ENCODE data around the gene RASD1.

DNA sequence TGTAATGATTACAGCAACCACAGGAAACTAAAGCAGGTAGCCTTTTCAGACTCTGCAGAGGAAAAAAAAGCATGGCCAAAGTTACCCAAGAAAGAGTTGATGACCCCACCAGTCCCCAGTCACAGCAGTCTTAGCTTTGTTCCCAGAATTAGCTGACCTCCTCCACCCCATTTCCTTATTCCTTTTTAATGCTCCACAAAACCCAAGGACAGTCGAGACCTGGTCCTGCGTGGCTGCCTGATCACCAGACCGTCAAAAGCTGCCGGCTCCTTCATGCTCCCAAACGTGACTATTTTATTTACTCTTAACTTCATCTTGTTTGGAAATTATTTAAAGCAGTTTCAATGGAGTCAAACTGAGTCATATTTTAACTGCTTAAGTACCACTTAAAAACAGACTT is 48.1 kb downstream of the RASD1 start:
- TF ChIP-seq EZH2 (IDR thresholded peaks at IDR 0.05; ENCODE audit: insufficient read depth, poor library complexity, severe bottlenecking), result no peak
- no peak for TF ChIP-seq EZH2phosphoT487 (IDR thresholded peaks at IDR 0.05; ENCODE audit: insufficient read depth, low read depth)
